PC-9 (cell line): ENCODE results near the gene DOCK9.

ENCODE experiments used
- CTCF ChIP-seq: fragments of 200-600 bp; sonication (generic); conservative IDR thresholded peaks from 2 replicates; pipeline ENCODE4 v1.6.1; 2017; ENCODE audit warnings: mixed run types, antibody characterized with exemption, mild to moderate bottlenecking, moderate library complexity
- EZH2 ChIP-seq: fragments of 200-600 bp; sonication (generic); IDR thresholded peaks from 2 replicates; pipeline ENCODE4 v1.8.0; 2017; ENCODE audit warnings: antibody characterized with exemption, low read depth

- TF ChIP-seq CTCF = no peak
- TF ChIP-seq EZH2 = no peak
Observed at GRCh38 chr13:98784666-98785065, 193.2 kb downstream of the DOCK9 start.
